Tibial nerve (tissue), 3 donors: ENCODE results near the gene ATP11A.

Experiments
- POLR2A ChIP-seq, 2 donors: fragments of 450-650 bp; IDR thresholded peaks; one replicate each; pipeline ENCODE4 v1.6.1; 2017; ENCODE audit warnings: antibody characterized with exemption in 2 of 2, mild to moderate bottlenecking in 2 of 2, moderate library complexity in 2 of 2
- TF ChIP-seq, protein P1 (sequence below), 5 experiments: fragments of 200-600 bp in 3 of 5; fragments of 450-650 bp in 2 of 5; sonication (generic) in 3 of 5; IDR thresholded peaks; one replicate each; pipeline ENCODE4 v1.5.1; 2016 to 2019; ENCODE audit warnings: antibody characterized with exemption in 5 of 5, mild to moderate bottlenecking in 3 of 5, moderate library complexity in 2 of 5

GRCh38 chr13:112842343-112842856 lies 152.6 kb downstream of the ATP11A start:
- TF ChIP-seq POLR2A (IDR thresholded peaks at IDR 0.05): no peak
- TF ChIP-seq, protein P1, sequence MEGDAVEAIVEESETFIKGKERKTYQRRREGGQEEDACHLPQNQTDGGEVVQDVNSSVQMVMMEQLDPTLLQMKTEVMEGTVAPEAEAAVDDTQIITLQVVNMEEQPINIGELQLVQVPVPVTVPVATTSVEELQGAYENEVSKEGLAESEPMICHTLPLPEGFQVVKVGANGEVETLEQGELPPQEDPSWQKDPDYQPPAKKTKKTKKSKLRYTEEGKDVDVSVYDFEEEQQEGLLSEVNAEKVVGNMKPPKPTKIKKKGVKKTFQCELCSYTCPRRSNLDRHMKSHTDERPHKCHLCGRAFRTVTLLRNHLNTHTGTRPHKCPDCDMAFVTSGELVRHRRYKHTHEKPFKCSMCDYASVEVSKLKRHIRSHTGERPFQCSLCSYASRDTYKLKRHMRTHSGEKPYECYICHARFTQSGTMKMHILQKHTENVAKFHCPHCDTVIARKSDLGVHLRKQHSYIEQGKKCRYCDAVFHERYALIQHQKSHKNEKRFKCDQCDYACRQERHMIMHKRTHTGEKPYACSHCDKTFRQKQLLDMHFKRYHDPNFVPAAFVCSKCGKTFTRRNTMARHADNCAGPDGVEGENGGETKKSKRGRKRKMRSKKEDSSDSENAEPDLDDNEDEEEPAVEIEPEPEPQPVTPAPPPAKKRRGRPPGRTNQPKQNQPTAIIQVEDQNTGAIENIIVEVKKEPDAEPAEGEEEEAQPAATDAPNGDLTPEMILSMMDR (IDR thresholded peaks at IDR 0.05): no peak
